Spleen (tissue), 11 donors: Measurements from ENCODE around the gene APOBEC2. TPM values are rescaled to one million over a fixed set of nuclear protein-coding genes. Genes with fewer than 3 reads are reported as not detected.

Experiments
- DNase-seq: peaks from one replicate; pipeline ENCODE4 v3.0.0-alpha.2; 2020
- H3K27ac ChIP-seq, 8 donors: fragments of 200-600 bp; sonication (generic) in 7 of 8; 1 replicate in 4 of 8; 2 replicates in 4 of 8; pipeline versions ENCODE4 v1.5.0 to v1.8.0; 2016 to 2021; ENCODE audit warnings: inconsistent platforms in 4 of 8, mild to moderate bottlenecking in 4 of 8, moderate library complexity in 1 of 8
- H3K27me3 ChIP-seq, 7 donors: fragments of 200-600 bp; sonication (generic) in 6 of 7; replicated peaks in 1 of 7; 1 replicate in 4 of 7; 2 replicates in 3 of 7; pipeline versions ENCODE4 v1.5.0 to v1.8.0; 2016 to 2021; ENCODE audit warnings: inconsistent platforms in 3 of 7, mild to moderate bottlenecking in 1 of 7
- H3K36me3 ChIP-seq, 6 donors: fragments of 200-600 bp; sonication (generic) in 5 of 6; 1 replicate in 4 of 6; 2 replicates in 2 of 6; pipeline versions ENCODE4 v1.5.0 to v1.8.0; 2016 to 2021; ENCODE audit warnings: inconsistent platforms in 2 of 6
- H3K4me1 ChIP-seq, 6 donors: fragments of 200-600 bp; sonication (generic) in 5 of 6; 1 replicate in 3 of 6; 2 replicates in 3 of 6; pipeline versions ENCODE4 v1.5.0 to v1.8.0; 2016 to 2021; ENCODE audit warnings: inconsistent platforms in 3 of 6
- H3K4me3 ChIP-seq, 8 donors: fragments of 200-600 bp; sonication (generic) in 7 of 8; 1 replicate in 4 of 8; 2 replicates in 4 of 8; pipeline versions ENCODE4 v1.5.0 to v1.8.0; 2016 to 2021; ENCODE audit warnings: inconsistent platforms in 4 of 8, mild to moderate bottlenecking in 4 of 8, moderate library complexity in 2 of 8
- H3K9me3 ChIP-seq, 8 donors: fragments of 200-600 bp; sonication (generic) in 7 of 8; 1 replicate in 4 of 8; 2 replicates in 4 of 8; pipeline versions ENCODE4 v1.5.0 to v1.8.0; 2016 to 2021; ENCODE audit warnings: inconsistent platforms in 4 of 8
- POLR2A ChIP-seq, 3 donors: fragments of 450-650 bp; IDR thresholded peaks; one replicate each; pipeline ENCODE4 v1.5.1; 2017; ENCODE audit warnings: antibody characterized with exemption in 3 of 3, mild to moderate bottlenecking in 1 of 3
- POLR2AphosphoS5 ChIP-seq, 3 donors: sonication (generic); formaldehyde crosslinking; IDR thresholded peaks; one replicate each; pipeline ENCODE4 v1.5.1; 2017; ENCODE audit warnings: antibody characterized with exemption in 3 of 3
- WGBS, 5 donors: extraction: QIAGEN DNeasy Blood & Tissue Kit in 3 of 5; methylation state at CpG; one replicate each; pipeline versions ENCODE4 v1.1.5 to v1.1.7; 2013 to 2018; 5-methylcytosine and 5-hydroxymethylcytosine counted together
- intact Hi-C: fragments of 100-400 bp; cut with DNase I; formaldehyde crosslinking; loops from one replicate; pipeline ENCODE4 v1.15.0; 2023; ENCODE audit warnings: low total_unique reads
- polyA plus RNA-seq, 3 donors: library from polyadenylated mRNA; stranded (reverse); fragments of 200-250 nt; gene quantifications; one replicate each; pipeline ENCODE4 v1.2.1, GENCODE V29; 2013
- total RNA-seq, 7 donors: library from RNA; depleted of rRNA in 3 of 7; stranded (reverse); fragments of >200 nt in 3 of 7; fragmentation: NEBNext Ultra II Directional in 4 of 7; extraction: Animal tissue kit (Norgen Biotek cat#: 25700) in 4 of 7; gene quantifications; one replicate each; pipeline versions ENCODE4 v1.1.0 to v1.2.1, GENCODE V29; 2016 to 2021
- TF ChIP-seq, protein P1 (sequence below), 11 experiments: fragments of 200-600 bp in 7 of 11; fragments of 450-650 bp in 4 of 11; sonication (generic) in 4 of 11; IDR thresholded peaks in 8 of 11; conservative IDR thresholded peaks in 3 of 11; 1 replicate in 7 of 11; 2 replicates in 4 of 11; pipeline versions ENCODE4 v1.4.0 to v1.8.0; 2016 to 2021; ENCODE audit warnings: antibody characterized with exemption in 11 of 11, inconsistent platforms in 4 of 11, mild to moderate bottlenecking in 1 of 11
- donor health status: healthy with polysubstance abuse.
- donor health status: DM: no; HTN: no; CAD: no; lungs with moderate emphysema.
- donor health status: DM: no; HTN: no; CAD: no.
- donor health status: Bipolar disorder and iron deficiency.
- donor health status: healthy.
- donor health status: DM: no; HTN: no; CAD: no.
- donor health status: DM: yes; HTN: yes; CAD: no.

The APOBEC2 gene
- total and polyA plus RNA-seq, 10 donors = 0.23 TPM; not detected in 9

- Histone ChIP-seq H3K9me3 (no peaks in the 10 kb centered on the region), H3K4me1 (peaks cover 6 to 16% (median 12%) of the 10 kb centered on the region in 6 donors), H3K27ac (no peak overlapping the region), H3K4me3 (no peak overlapping the region), H3K36me3 (peaks cover 0 to 15% (median 0%) of the 10 kb centered on the region in 6 donors), H3K27me3 (no peaks in the 10 kb centered on the region)
- TF ChIP-seq, protein P1, sequence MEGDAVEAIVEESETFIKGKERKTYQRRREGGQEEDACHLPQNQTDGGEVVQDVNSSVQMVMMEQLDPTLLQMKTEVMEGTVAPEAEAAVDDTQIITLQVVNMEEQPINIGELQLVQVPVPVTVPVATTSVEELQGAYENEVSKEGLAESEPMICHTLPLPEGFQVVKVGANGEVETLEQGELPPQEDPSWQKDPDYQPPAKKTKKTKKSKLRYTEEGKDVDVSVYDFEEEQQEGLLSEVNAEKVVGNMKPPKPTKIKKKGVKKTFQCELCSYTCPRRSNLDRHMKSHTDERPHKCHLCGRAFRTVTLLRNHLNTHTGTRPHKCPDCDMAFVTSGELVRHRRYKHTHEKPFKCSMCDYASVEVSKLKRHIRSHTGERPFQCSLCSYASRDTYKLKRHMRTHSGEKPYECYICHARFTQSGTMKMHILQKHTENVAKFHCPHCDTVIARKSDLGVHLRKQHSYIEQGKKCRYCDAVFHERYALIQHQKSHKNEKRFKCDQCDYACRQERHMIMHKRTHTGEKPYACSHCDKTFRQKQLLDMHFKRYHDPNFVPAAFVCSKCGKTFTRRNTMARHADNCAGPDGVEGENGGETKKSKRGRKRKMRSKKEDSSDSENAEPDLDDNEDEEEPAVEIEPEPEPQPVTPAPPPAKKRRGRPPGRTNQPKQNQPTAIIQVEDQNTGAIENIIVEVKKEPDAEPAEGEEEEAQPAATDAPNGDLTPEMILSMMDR (IDR thresholded peaks at IDR 0.05 in 8 of 11, conservative IDR thresholded peaks at IDR 0.05 in 3 of 11) = no peak
- no peak for TF ChIP-seq POLR2AphosphoS5 (IDR thresholded peaks at IDR 0.05)
- 81 to 90% (median 88%) methylated on average over 9 of the region's 9 CpGs for WGBS, 5 donors
- DNase-seq = no peak
- intact Hi-C loops = no loop called here
Observed at GRCh38 chr6:41047745-41048732, 5.0 kb upstream of the APOBEC2 start.

GRCh38 chr6:41049521-41049920 is 3.5 kb upstream of the APOBEC2 start:
- Histone ChIP-seq H3K27me3 (no peaks in the 10 kb centered on the region), H3K9me3 (no peaks in the 10 kb centered on the region), H3K36me3 (peaks cover 0 to 15% (median 0%) of the 10 kb centered on the region in 6 donors), H3K4me3 (no peak overlapping the region), H3K27ac (no peak overlapping the region), H3K4me1 (peaks cover 6 to 16% (median 12%) of the 10 kb centered on the region in 6 donors)
- TF ChIP-seq POLR2A (IDR thresholded peaks at IDR 0.05) (no peak), POLR2AphosphoS5 (IDR thresholded peaks at IDR 0.05) (no peak)
- TF ChIP-seq, protein P1 (IDR thresholded peaks at IDR 0.05 in 8 of 11, conservative IDR thresholded peaks at IDR 0.05 in 3 of 11) = no peak
- 65 to 100% (median 88%) methylated on average over 1 of the region's 1 CpG for WGBS, 5 donors
- intact Hi-C loops = no loop called here
- DNase-seq = no peak

DNA sequence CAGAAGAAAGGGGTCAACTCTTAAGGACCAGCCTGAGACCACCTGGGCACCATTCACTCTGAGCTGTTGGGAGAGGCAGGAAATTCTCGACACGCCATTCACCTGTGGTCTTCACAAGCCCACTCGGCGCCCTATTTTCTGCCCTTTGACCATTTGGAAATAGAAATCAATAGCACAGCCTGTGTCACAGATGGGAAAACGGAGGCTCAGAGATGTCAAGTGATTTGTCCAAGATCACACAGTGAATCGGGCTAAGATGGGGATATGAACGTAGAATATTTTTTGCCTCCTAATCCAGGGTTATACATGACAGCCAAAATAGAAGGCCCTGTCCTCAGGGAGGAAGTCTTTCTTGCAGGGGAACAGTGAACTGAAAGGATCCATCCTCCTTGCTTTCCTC is 3.0 kb upstream of the APOBEC2 start:
- Histone ChIP-seq H3K27ac (no peak overlapping the region), H3K4me1 (peaks cover 6 to 16% (median 12%) of the 10 kb centered on the region in 6 donors), H3K36me3 (peaks cover 0 to 18% (median 0%) of the 10 kb centered on the region in 6 donors), H3K27me3 (no peaks in the 10 kb centered on the region), H3K4me3 (no peak overlapping the region), H3K9me3 (no peaks in the 10 kb centered on the region)
- WGBS, 5 donors = 83 to 96% (median 89%) methylated on average over 7 of the region's 7 CpGs
- TF ChIP-seq POLR2AphosphoS5 (IDR thresholded peaks at IDR 0.05) (no peak), POLR2A (IDR thresholded peaks at IDR 0.05) (no peak)
- TF ChIP-seq, protein P1 (IDR thresholded peaks at IDR 0.05 in 8 of 11, conservative IDR thresholded peaks at IDR 0.05 in 3 of 11) = no peak
- intact Hi-C loops = no loop called here
- no peak for DNase-seq

GRCh38 chr6:41050536-41050935 is 2.5 kb upstream of the APOBEC2 start:
- TF ChIP-seq, protein P1 (IDR thresholded peaks at IDR 0.05 in 8 of 11, conservative IDR thresholded peaks at IDR 0.05 in 3 of 11) = no peak
- TF ChIP-seq POLR2AphosphoS5 (IDR thresholded peaks at IDR 0.05) (no peak), POLR2A (IDR thresholded peaks at IDR 0.05) (no peak)
- WGBS, 5 donors = 88 to 91% (median 90%) methylated on average over 3 of the region's 3 CpGs
- intact Hi-C loops = no loop called here
- Histone ChIP-seq H3K36me3 (peaks cover 0 to 24% (median 2%) of the 10 kb centered on the region in 6 donors), H3K9me3 (no peaks in the 10 kb centered on the region), H3K4me3 (no peak overlapping the region), H3K27me3 (no peaks in the 10 kb centered on the region), H3K27ac (no peak overlapping the region), H3K4me1 (peaks cover 6 to 16% (median 12%) of the 10 kb centered on the region in 6 donors)
- no peak for DNase-seq
